Tibial nerve (tissue), 3 donors: Measurements from ENCODE around the gene MET.

ENCODE experiments used
- POLR2A ChIP-seq, 2 donors: fragments of 450-650 bp; IDR thresholded peaks; one replicate each; pipeline ENCODE4 v1.6.1; 2017; ENCODE audit warnings: antibody characterized with exemption in 2 of 2, mild to moderate bottlenecking in 2 of 2, moderate library complexity in 2 of 2
- TF ChIP-seq, protein P1 (sequence below), 5 experiments: fragments of 200-600 bp in 3 of 5; fragments of 450-650 bp in 2 of 5; sonication (generic) in 3 of 5; IDR thresholded peaks; one replicate each; pipeline ENCODE4 v1.5.1; 2016 to 2019; ENCODE audit warnings: antibody characterized with exemption in 5 of 5, mild to moderate bottlenecking in 3 of 5, moderate library complexity in 2 of 5

DNA sequence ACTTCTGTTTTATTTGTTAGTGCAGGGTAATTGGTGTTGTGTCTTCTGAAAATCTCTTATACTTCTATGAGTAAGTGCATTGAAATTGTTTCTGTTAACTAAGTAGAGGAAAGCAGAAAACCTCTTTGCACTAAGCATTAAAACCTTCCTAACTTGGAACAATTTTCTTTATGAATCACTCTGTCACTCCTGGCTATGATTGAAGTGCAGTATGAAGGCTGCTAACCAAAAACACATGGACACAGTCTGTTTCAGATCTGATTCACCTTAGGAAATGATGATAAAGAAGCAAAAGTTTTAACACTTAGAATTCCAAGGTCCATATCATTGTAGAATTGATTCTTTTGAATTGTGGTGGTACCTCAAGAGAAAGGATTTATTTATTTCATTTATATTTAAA is 41.9 kb downstream of the MET start:
- TF ChIP-seq POLR2A (IDR thresholded peaks at IDR 0.05) = no peak
- TF ChIP-seq, protein P1, sequence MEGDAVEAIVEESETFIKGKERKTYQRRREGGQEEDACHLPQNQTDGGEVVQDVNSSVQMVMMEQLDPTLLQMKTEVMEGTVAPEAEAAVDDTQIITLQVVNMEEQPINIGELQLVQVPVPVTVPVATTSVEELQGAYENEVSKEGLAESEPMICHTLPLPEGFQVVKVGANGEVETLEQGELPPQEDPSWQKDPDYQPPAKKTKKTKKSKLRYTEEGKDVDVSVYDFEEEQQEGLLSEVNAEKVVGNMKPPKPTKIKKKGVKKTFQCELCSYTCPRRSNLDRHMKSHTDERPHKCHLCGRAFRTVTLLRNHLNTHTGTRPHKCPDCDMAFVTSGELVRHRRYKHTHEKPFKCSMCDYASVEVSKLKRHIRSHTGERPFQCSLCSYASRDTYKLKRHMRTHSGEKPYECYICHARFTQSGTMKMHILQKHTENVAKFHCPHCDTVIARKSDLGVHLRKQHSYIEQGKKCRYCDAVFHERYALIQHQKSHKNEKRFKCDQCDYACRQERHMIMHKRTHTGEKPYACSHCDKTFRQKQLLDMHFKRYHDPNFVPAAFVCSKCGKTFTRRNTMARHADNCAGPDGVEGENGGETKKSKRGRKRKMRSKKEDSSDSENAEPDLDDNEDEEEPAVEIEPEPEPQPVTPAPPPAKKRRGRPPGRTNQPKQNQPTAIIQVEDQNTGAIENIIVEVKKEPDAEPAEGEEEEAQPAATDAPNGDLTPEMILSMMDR (IDR thresholded peaks at IDR 0.05) = no peak
